ENCODE data around the gene FLYWCH1. TPM values are rescaled to one million over a fixed set of nuclear protein-coding genes. Genes with fewer than 3 reads are reported as not detected.

Gene FLYWCH1
- total and polyA plus RNA-seq, 9 of the 15 experiments (the other 6 are each of a cell fraction or from before 2014, with no cell fraction given): 0.18 to 33.6 (median 11.3) TPM

DNA sequence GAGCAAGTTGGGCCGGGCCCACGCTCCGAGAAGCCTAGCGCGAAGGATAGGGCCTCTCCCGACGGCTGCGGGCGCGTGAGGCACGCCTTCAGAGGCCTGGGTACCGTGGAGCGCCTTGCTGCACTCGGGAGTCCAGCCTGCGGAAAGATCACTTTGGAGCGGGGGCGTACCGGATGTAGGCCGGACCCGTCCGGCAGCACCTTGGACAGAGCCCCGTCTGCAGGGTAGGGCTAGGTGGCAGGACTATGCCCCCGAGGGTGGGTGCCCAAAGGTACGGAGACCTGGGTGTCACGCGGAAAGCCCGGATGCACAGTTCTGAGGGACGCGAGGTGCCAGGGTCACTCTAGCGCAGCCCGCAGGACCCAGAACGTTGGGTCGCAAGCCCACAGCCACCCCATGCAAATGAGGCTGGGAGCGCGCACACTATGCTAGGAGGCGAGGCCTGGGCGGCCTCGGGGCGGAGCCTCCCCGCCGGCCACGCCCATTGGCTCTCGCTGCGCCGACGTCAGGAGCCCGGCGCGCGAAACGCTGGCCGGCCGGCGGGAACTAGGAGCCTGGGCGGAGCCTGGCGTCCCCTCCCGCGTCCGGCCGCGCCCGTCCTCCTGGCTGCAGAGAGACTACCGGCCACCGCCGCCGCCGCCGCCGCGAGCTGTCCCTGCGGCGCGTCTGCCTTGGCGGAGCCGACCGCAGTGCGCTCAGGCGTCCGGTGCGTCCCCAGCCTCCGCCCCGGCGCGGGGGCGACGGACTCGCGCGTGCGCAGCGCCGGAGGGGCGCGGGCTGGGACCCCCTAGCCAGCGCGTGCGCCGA lies 57.2 kb downstream of the FLYWCH1 start, which contains the start of gene PAQR4 (continued):
- TF ChIP-seq HDGF (IDR thresholded peaks at IDR 0.05): no peak
- TF ChIP-seq, protein P1, sequence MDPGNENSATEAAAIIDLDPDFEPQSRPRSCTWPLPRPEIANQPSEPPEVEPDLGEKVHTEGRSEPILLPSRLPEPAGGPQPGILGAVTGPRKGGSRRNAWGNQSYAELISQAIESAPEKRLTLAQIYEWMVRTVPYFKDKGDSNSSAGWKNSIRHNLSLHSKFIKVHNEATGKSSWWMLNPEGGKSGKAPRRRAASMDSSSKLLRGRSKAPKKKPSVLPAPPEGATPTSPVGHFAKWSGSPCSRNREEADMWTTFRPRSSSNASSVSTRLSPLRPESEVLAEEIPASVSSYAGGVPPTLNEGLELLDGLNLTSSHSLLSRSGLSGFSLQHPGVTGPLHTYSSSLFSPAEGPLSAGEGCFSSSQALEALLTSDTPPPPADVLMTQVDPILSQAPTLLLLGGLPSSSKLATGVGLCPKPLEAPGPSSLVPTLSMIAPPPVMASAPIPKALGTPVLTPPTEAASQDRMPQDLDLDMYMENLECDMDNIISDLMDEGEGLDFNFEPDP (CRISPR knock-in tag; IDR thresholded peaks at IDR 0.05): no peak
- no peak for TF ChIP-seq NR4A1 (CRISPR knock-in tag; IDR thresholded peaks at IDR 0.05)
- TF ChIP-seq NR4A1 (tag; IDR thresholded peaks at IDR 0.05): 0 out of 2 replicates have a peak, but pooled peaks have one; percentile 17
- no peak for TF ChIP-seq CHCHD3 (CRISPR knock-in tag; IDR thresholded peaks at IDR 0.05)
- no peak for TF ChIP-seq ILF3 (IDR thresholded peaks at IDR 0.05; ENCODE audit: borderline replicate concordance)
- peak; percentile 85 for TF ChIP-seq GABPA (tag; conservative IDR thresholded peaks at IDR 0.05; ENCODE audit: low read depth)
- no peak for TF ChIP-seq ZNF239 (CRISPR knock-in tag; IDR thresholded peaks at IDR 0.05)
- TF ChIP-seq FOXJ2 (tag; IDR thresholded peaks at IDR 0.05): no peak
- no peak for TF ChIP-seq RBM39 (optimal IDR thresholded peaks at IDR 0.05; ENCODE audit: low read depth, low read length)
- 0 out of 2 replicates have a peak, but pooled peaks have one; percentile 6 for TF ChIP-seq TCF7L2 (IDR thresholded peaks at IDR 0.05; ENCODE audit: low read depth, low read length)
- TF ChIP-seq PURB (CRISPR knock-in tag; IDR thresholded peaks at IDR 0.05; ENCODE audit: low read depth): no peak
- TF ChIP-seq, protein P2, sequence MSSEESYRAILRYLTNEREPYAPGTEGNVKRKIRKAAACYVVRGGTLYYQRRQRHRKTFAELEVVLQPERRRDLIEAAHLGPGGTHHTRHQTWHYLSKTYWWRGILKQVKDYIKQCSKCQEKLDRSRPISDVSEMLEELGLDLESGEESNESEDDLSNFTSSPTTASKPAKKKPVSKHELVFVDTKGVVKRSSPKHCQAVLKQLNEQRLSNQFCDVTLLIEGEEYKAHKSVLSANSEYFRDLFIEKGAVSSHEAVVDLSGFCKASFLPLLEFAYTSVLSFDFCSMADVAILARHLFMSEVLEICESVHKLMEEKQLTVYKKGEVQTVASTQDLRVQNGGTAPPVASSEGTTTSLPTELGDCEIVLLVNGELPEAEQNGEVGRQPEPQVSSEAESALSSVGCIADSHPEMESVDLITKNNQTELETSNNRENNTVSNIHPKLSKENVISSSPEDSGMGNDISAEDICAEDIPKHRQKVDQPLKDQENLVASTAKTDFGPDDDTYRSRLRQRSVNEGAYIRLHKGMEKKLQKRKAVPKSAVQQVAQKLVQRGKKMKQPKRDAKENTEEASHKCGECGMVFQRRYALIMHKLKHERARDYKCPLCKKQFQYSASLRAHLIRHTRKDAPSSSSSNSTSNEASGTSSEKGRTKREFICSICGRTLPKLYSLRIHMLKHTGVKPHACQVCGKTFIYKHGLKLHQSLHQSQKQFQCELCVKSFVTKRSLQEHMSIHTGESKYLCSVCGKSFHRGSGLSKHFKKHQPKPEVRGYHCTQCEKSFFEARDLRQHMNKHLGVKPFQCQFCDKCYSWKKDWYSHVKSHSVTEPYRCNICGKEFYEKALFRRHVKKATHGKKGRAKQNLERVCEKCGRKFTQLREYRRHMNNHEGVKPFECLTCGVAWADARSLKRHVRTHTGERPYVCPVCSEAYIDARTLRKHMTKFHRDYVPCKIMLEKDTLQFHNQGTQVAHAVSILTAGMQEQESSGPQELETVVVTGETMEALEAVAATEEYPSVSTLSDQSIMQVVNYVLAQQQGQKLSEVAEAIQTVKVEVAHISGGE (CRISPR knock-in tag; IDR thresholded peaks at IDR 0.05): peak in 2 of 3 experiments; percentile 54 to 89; a peak in 4 of 6 replicates
- TF ChIP-seq ZNF583 (CRISPR knock-in tag; IDR thresholded peaks at IDR 0.05): no peak; the same call in 1 of the 2 replicates
- no peak for TF ChIP-seq SPI1 (IDR thresholded peaks at IDR 0.05; ENCODE audit: borderline replicate concordance, low read depth, low read length)
- TF ChIP-seq ERF (CRISPR knock-in tag; IDR thresholded peaks at IDR 0.05): no peak; the same call in 1 of the 2 replicates
- no peak for TF ChIP-seq GATA2 (CRISPR knock-in tag; IDR thresholded peaks at IDR 0.05)
- TF ChIP-seq XRCC5 (IDR thresholded peaks at IDR 0.05; ENCODE audit: low read depth, low read length): peak; percentile 73; the same call in 1 of the 2 replicates
- TF ChIP-seq BHLHE40 (IDR thresholded peaks at IDR 0.05; ENCODE audit: low read length): no peak
- TF ChIP-seq SMAD3 (CRISPR knock-in tag; conservative IDR thresholded peaks at IDR 0.05): 0 out of 2 replicates have a peak, but pooled peaks have one; percentile 35
- TF ChIP-seq ZNF212 (CRISPR knock-in tag; IDR thresholded peaks at IDR 0.05): no peak

Data from K562 (cell line).